HL-60/S4 treated with phorbol 12-myristate 13-acetate at 8.2 ng/mL for 4 days and 3 days (cell line): ENCODE data around the gene KREMEN1.

Experiments
- in situ Hi-C: fragments of 300-500 bp; cut with MboI; formaldehyde crosslinking; loops from 2 replicates; pipeline ENCODE4 v1.15.0; 2022; ENCODE audit warnings: low sequenced_read_pairs

Gene KREMEN1

GRCh38 chr22:29048822-29049654, 23.8 kb upstream of the KREMEN1 start:
- in situ Hi-C loops, result no loop called here

DNA sequence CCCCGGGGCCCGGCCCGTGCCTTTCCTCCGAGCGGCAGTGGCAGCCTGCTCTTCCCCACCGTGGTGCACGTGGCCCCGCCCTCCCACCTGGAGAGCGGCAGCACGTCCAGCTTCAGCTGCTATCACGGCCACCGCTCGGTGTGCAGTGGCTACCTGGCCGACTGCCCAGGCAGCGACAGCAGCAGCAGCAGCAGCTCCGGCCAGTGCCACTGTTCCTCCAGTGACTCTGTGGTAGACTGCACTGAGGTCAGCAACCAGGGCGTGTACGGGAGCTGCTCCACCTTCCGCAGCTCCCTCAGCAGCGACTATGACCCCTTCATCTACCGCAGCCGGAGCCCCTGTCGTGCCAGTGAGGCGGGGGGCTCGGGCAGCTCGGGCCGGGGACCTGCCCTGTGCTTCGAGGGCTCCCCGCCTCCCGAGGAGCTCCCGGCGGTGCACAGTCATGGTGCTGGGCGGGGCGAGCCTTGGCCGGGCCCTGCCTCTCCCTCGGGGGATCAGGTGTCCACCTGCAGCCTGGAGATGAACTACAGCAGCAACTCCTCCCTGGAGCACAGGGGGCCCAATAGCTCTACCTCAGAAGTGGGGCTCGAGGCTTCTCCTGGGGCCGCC, 23.1 kb upstream of the KREMEN1 start:
- in situ Hi-C loops, result loop anchor here (25.0 kb wide), 2 partner anchors 188 to 437 kb away; no protein-coding TSS in a partner anchor

- in situ Hi-C loops, result loop anchor here (25.0 kb wide), 2 partner anchors 187 to 438 kb away; no protein-coding TSS in a partner anchor
Measured at GRCh38 chr22:29050457-29050856, 22.4 kb upstream of the KREMEN1 start.

- in situ Hi-C loops, result loop anchor here (25.0 kb wide), 2 partner anchors 184 to 441 kb away; no protein-coding TSS in a partner anchor
Measured at GRCh38 chr22:29053048-29053702, 19.7 kb upstream of the KREMEN1 start.

- in situ Hi-C loops, result loop anchor here (25.0 kb wide), 2 partner anchors 183 to 442 kb away; no protein-coding TSS in a partner anchor
Measured at GRCh38 chr22:29054251-29054767, 18.5 kb upstream of the KREMEN1 start.

GRCh38 chr22:29055192-29055830, 17.5 kb upstream of the KREMEN1 start:
- in situ Hi-C loops, result loop anchor here (25.0 kb wide), 2 partner anchors 182 to 443 kb away; no protein-coding TSS in a partner anchor

DNA sequence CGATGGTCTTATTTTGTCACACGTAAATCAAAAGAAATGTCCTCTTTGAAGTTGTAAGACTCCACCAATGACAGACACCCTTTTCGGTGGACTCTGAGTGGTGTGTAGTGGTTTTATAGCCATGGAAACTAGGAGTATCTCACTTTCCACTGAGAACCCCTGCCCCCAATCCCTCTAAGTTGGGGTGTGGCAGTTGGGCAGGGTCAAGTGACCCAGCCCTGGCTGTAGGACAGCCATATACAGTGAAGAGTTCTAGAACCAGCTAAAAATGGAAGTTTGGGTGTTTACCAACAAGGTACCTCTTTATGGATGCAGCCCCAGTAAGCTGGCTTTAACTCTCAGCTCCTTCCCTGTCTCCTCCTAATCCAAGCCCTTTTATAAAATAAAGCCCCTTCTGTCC, 16.4 kb upstream of the KREMEN1 start:
- in situ Hi-C loops, result loop anchor here (25.0 kb wide), 2 partner anchors 181 to 444 kb away; no protein-coding TSS in a partner anchor

DNA sequence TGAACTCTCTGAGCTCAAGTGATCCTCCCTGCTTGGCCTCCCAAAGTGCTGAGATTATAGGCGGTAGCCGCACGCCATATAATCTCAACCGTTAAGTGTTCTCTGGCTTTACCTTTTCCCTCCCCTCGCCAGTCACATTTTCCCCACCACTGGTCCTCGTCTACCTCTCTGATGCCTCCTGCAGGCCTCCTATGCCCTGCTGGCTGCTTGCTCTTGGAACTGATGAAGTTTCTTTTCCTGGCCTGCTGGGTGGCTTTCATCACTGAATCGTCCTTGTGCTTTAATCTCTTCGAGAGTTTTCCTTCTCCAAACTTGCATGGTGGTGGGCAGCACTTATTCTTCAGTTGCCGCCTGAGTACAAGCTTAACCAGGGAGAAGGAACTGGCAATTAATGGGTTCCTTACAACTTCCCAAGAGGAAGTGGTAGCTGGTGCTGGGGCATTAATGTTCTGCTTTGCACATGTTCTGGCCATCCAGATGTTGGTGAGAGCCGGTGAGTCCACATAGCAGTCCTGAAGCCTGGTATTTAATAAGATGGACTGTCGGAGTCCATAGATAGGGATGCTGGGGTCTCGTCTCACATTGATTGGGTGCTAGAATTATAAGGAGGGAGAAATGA, 12.5 kb upstream of the KREMEN1 start:
- in situ Hi-C loops, result loop anchor here (25.0 kb wide), 2 partner anchors 177 to 448 kb away; no protein-coding TSS in a partner anchor

- in situ Hi-C loops, result loop anchor here (25.0 kb wide), 2 partner anchors 176 to 449 kb away; no protein-coding TSS in a partner anchor
Measured at GRCh38 chr22:29060931-29061330, 11.9 kb upstream of the KREMEN1 start.

DNA sequence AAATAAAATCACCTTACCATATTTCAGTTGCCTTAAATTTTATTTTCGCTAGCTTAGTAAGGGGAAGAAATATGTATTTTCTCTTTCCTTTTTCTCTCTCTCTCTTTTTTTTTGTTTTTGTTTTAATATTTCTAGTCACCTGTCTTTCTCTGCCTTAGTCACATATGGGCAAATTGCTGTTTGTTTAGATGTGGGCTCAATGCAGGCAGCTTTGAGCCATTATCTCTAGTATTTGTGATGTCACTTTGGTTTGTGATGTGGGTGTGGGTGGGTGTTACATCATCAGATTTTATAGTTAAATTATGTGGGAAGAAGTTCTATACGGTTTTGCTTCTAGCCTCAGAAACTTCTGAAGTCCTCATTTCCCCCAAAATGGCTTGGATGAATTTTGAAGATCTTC, 11.1 kb upstream of the KREMEN1 start, which contains the start of gene C22orf31:
Gene C22orf31 (minus strand): TSS at position 59 of the 400 bp plus-strand sequence. CDS start 39 bp downstream, at position 20.
- in situ Hi-C loops, result loop anchor here (25.0 kb wide), 2 partner anchors 176 to 449 kb away; no protein-coding TSS in a partner anchor

DNA sequence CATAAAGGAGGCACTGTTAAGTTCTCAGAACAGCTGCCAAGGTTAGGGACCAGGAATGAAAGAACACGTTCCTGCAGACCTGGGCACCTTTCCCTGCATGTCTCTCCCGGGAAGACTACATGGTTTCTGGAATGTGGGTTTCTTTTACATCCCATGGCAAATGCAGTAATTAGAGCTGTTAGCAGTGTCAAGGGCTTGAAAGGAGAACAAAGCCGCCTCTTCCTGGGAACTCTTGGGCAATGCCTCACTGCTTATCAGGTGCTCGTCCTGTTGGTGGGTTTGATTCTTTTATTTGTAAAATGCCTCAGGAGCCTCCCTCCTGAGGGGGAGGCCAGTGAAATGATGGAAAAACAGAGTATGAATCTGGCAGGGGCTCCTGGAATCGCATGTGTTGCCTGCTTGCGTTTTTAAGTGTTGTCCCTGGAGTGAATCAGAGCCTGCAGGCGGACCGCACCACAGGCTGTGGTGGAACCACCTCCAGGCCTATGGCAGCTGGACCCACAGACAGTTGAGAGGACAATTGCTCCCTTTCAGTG, 10.5 kb upstream of the KREMEN1 start:
- in situ Hi-C loops, result loop anchor here (25.0 kb wide), 2 partner anchors 175 to 450 kb away; no protein-coding TSS in a partner anchor

GRCh38 chr22:29065468-29066190, 7.2 kb upstream of the KREMEN1 start:
- in situ Hi-C loops, result loop anchor here (25.0 kb wide), 2 partner anchors 172 to 453 kb away; no protein-coding TSS in a partner anchor

DNA sequence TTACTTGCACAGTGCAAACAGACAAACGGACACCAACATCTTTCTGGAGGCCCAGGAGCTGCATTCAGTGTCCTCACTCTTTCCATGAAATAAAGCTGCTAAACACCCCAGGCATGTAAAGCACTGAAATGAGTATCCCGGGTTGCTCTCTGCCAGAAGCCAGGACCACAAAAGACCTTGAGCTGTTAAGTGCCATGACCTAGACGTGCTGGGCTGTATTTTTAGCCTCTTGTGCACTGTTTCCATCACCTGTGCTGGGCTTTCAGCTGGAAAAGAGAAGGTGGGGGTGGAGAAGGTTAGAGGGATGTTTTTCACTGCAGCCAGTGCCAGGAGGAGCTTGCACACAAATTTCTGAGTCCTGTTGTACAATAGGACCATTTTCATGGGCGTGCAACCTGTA, 3.4 kb upstream of the KREMEN1 start:
- in situ Hi-C loops, result loop anchor here (25.0 kb wide), 2 partner anchors 168 to 457 kb away; no protein-coding TSS in a partner anchor

DNA sequence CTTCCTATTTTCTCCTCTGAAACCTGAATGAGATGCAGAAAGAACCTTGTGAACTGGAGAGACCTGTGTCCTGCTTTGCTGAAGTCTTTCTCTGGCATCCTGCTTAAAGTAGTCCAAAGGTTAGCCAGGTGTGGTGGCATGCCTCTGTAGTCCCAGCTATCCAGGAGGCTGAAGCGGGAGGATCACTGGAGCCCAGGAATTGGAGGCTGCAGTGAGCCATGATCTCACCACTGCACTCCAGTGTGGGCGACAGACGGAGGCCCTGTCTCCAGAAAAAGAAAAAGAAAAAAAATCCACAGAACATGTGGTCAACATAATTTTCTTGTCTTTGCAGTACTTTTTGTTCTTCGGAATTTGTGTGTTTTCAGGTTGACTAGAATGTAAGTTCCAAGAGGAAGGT, 2.3 kb upstream of the KREMEN1 start:
- in situ Hi-C loops, result loop anchor here (25.0 kb wide), 2 partner anchors 167 to 458 kb away; no protein-coding TSS in a partner anchor

DNA sequence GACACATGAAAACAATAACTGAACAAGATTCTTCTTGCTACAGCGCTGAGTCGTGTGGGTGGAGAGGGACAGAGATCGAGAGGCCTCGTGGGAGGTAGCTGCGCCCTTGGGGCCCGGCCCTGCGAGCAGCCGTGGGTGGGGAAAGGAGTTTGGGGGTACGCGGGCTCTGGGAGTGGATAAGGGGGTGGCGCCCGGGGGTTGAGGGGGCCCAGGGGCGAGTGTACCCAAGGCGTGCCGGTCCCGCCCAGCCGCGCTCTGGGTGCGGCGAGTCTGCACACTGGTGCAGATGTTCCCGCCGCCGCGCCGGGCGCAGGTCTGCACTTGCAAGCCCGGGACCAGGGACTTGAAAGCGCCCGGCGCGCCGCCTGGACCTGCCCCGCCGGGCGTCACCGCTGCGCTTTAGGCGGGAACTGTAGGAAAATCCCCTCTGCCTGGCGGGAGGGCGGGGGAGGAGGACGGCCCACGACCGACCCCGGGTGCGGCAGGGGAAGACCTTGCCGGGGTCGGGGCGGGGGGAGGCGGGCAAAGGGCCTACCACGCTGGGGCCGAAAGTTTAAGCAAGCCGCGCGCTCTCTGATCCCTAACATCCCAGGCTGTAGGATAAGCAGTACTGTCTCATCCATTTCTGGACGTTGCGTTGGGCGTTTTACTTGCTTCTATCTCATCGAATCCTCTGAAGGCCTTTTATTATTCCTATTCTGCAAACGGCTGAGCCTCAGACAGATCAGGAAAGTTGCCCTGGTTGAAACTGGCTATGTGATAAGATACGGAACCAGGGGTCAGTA, 1.4 kb upstream of the KREMEN1 start:
- in situ Hi-C loops, result loop anchor here (25.0 kb wide), 2 partner anchors 166 to 459 kb away; no protein-coding TSS in a partner anchor

DNA sequence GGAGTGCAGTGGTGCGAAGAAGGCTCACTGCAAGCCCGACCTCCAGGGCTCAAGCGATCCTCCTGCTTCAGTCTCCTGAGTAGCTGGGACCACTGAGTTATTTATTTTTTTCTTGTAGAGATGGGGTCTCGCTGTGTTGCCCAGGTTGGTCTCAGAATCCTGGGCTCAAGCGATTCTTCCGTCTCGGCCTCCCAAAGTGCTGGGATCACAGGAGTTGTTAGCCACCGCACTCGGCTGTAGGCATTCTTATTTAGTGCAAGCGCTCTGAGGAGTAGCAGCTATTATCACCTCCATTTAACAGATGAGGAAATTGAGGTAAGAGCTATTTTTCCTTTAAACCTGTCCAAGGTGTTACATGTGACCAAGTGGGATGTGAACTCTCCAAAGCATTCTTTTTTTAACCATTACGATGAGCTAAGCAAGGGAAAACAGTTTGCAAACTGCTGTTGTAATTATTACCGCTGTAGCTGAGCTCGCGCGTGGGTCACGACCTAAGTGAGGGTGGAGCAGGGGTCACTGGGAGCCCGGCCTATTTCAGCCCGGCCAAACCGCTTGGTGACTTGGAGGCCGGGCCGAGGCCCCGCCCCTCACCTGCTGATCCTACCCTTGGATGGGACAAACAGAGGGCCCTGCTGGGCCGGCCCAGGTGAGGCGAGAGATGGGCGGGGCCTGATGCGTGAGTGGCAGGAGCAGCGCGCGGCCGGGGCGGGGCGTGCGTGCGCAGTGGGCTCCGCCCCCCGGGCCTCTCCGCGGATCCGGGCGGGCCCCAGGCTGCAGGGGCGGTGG, 449 bp upstream of the KREMEN1 start:
- in situ Hi-C loops, result loop anchor here (25.0 kb wide), 2 partner anchors 165 to 460 kb away; no protein-coding TSS in a partner anchor
